ENCODE measurements around the gene SLC25A11.

SLC25A11 gene

DNA sequence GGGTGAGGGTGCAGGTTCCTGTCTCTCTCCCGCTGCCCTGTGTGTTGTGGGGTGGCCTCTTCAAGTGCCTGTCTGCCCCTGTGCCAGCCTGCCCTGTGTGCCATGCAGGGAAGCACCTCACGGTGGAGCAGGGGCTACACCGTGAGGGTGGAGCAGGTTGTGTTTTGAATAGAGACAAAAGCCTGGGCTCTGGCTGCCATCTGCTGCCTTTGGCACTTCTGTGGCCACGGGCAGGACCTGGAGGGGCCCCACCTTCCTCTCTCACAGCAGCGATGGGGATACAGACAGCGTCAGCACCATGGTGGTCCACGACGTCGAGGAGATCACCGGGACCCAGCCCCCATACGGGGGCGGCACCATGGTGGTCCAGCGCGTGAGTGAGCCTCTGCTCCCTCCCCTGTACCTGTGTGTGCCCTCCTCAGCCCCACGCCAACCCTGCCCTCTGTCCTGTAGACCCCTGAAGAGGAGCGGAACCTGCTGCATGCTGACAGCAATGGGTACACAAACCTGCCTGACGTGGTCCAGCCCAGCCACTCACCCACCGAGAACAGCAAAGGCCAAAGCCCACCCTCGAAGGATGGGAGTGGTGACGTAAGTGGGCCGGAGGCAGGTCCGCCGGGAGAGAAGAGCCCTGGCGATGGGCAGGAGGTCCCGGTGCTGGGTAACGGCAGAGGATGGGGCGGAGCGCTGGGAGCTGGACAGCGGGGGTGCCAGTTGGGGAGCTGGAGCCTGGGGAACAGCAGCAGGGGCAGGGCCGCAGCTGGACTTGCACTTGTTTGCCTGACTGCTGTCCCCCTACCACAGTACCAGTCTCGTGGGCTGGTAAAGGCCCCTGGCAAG is 45.9 kb downstream of the SLC25A11 start:
- DNase-seq = no peak

DNA sequence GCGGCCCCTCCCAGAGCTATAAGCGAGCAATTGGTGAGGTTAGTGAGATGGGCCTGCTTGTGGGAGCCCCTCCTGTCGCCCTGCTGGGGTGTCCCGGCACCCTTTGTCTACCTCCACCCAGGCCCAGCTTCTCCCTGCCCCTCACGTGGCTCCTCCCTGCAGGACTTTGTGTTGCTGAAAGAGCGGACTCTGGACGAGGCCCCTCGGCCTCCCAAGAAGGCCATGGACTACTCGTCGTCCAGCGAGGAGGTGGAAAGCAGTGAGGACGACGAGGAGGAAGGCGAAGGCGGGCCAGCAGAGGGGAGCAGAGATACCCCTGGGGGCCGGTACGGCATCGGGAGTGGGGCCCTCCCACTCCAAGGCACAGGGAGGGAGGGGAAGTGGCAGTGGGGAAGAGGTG is 46.6 kb downstream of the SLC25A11 start:
- no peak for DNase-seq

- no peak for DNase-seq
Measured at GRCh38 chr17:4892499-4893221, 47.2 kb downstream of the SLC25A11 start.

GRCh38 chr17:4891411-4892410 is 48.1 kb downstream of the SLC25A11 start:
- no peak for DNase-seq

GRCh38 chr17:4887581-4887980 is 52.3 kb downstream of the SLC25A11 start:
- DNase-seq = no peak
